HG02623 (cell line): ENCODE measurements around the gene ECI2.

Experiments used
- ATAC-seq: cut with Tn5 transposase; IDR thresholded peaks from one replicate; pipeline ENCODE4 v1.9.1; 2021; ENCODE audit warnings: moderate library complexity; ENCODE audit not compliant: unreplicated experiment

ECI2 gene

GRCh38 chr6:4134841-4135664 is at the start of gene ECI2:
Gene ECI2, minus strand, starts transcription at chr6:4135575. Its CDS starts 15 bp downstream, at chr6:4135560.
- peak; percentile 43 for ATAC-seq

DNA sequence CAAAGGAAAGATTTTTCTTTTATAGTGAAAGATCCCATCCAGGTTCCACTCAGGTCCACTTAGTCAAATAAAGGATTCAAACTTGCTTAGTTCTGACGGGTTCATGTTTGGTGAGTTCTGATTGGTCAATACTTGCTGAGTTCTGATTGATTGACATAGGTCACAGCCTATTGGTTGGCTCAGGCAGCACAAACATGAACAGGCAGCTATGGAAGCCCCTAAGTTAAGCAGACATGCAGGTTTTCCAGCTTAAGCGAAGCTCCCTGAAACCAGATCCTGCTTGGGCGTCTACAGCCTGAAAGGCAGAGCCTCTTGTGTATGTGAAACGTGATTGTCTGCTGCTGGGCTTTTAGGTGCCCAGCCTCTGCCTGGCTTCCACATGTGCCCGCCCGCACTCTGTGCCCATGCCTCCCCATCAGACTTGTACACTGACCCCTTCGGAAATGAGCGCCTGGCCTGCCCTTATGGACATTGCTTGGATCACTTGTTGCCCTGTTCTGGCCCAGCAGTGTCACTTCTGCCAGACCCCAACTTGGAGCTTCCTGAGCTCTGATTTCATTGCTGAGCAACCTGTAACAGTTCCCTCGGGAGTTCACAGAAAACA is 45.4 kb upstream of the ECI2 start:
- ATAC-seq, result no peak

DNA sequence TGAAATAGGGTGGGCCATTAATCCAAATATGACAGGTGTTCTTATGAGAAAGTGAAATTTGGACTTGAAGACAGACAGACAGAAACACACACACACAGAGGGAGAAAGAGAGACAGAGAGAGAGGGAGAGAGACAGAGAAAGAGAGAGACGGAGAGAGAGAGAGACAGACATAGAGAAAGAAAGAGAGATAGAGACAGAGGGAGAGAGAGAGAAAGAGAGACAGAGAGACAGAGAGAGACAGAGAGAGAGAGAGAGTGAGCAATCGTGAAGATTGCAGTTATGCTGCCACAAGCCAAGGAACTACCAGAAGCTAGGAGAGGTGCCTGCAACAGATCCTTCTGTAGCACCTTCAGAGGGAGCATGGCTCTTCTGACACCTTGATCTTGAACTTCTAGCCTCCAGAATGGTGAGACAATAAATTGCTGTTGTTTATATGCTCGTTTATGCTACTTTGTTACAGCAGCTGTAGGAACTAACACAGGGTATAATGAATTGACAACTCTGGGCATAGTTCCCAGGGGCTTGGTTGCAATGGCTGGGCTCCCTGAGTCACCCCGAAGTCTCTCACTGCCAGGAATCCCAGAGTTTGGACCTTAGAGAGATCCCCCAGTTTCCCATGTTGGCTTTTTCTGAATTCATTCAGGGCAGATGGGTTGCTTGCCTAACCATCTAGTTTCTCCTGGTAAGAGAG is 44.7 kb upstream of the ECI2 start:
- ATAC-seq, result no peak

- ATAC-seq, result no peak
These were observed 43.5 kb upstream of the ECI2 start for GRCh38 chr6:4178737-4179333.

DNA sequence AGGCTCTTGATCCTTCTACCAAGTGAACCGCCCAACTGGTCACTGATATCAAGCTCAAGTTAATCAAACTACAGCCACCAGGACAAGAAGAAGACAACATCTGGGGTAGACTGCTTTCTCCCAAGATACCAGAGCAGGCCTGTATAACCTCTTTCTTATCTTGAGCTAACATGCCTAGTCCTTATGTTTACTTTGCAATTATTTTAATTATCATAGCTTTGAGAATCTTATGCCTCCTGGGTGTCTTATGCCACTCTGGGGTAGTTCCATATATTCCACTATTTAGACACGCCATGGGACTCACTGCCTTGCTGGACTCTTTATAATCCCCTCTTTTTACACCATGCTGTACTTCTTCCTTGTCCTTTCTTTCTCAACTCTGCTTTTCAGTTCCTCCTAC is 41.5 kb upstream of the ECI2 start:
- no peak for ATAC-seq

- ATAC-seq, result no peak
These were observed 38.7 kb upstream of the ECI2 start for GRCh38 chr6:4174042-4174441.

DNA sequence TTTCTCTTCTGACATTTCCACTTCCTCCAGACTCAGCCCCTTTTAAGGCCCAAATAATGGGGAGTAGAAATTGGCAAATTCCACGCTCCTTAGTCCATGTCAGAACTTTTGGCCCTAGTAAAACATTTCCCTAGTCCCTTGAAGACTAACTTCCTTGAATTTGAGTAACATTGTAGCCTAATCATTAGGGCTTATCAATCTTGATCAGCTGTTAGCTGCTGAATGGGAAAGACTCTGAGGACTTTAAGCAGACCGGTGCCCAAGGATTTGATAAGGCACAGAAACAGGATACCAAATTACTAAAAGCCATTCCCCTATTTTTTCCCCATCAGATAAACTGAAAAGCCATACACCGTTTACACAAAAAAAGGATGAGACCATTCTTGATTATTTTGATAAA is 37.0 kb upstream of the ECI2 start:
- no peak for ATAC-seq

- no peak for ATAC-seq
These were observed 34.9 kb upstream of the ECI2 start for GRCh38 chr6:4170297-4170696.

GRCh38 chr6:4169028-4169789 is 33.8 kb upstream of the ECI2 start:
- no peak for ATAC-seq

GRCh38 chr6:4167833-4168232 is 32.5 kb upstream of the ECI2 start:
- ATAC-seq, result no peak

DNA sequence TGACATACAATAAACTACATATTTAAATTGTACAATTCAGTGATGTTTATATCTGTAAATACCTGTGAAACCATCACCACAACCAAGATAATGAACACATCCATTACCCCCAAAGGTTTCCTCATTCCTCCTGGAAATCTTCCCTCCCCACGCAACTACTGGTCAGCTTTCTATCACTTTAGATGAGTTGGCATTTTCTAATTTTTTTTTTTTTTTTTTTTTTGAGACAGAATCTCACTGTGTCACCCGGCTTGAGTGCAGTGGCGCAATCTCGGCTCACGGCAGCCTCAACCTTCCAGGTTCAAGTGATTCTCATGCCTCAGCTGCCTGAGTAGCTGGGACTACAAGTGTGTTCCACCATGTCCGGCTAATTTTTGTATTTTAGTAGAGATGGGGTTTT is 31.7 kb upstream of the ECI2 start:
- ATAC-seq, result no peak

DNA sequence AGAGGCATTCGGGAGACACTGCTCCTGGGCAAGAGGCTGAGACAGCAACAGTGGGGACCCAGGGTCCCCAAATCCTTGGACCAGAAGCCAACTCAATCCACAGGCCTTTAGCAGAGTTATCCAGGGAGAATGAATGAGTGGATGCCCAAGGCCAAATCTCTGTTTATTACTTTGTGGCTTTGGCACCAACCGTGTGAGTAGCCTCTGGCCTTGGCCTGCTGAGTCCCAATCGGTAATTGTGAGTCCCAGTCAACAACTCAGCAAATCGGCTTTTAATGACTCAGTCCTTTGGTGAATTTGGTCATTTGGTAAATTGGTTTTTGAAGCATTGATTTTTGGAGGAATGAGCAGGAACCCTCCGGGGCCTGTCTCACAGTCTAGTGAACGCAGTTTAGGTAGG is 29.1 kb upstream of the ECI2 start:
- ATAC-seq, result no peak

DNA sequence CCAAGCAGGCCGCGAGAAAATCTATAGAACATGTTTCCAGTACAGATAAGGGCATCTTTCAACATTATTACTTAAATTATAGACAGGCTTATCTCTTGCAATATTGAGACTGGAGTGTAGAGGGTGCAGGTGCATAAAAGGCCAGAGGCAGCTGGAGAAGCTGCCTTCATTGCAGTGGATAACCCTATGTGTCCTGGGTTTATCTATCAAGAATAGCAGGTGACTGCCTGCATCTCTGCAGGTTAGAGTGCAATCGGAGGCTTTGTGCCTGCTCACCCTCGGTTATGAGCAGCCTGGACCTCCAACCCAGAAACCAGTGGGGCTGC is 28.7 kb upstream of the ECI2 start:
- no peak for ATAC-seq

GRCh38 chr6:4163408-4164116 is 28.2 kb upstream of the ECI2 start:
- ATAC-seq, result no peak

DNA sequence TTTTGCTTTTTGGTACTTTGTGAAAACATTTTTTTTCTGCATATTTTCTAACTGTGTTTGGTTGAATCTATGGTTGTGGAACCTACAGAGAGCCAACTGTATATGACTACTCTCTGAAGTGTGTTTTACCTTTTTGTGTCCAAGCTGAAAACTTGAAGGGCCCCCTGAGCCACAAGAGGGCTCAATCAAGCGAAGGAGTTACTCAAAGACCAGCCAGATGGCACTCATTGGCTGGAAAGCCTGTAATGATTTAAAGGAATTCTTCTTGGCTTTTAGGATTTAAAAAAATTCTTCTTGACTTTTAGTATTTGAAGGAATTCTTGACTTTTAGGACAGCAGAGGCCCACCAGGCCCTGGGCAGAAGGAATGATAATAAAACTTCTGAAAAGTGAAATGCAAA is 27.0 kb upstream of the ECI2 start:
- ATAC-seq, result no peak

DNA sequence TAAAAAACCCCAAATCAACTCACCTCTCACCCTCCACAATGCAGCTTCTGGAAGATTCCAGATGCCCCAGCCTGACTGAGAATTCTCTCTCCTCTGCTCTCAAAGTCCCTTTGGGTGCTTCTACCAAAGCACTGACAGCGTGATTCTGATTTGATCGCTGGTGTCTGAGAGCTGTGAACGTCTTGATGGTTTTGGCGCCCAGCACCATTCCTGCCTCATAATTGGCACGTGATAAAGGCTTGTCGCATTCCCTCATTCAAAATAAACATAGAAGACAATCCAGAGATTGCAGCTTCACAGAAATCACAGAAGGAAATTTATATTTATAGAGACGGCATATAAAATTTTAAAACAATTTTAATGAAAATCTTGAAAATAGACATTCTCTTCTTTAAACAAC is 24.1 kb upstream of the ECI2 start:
- ATAC-seq, result no peak

DNA sequence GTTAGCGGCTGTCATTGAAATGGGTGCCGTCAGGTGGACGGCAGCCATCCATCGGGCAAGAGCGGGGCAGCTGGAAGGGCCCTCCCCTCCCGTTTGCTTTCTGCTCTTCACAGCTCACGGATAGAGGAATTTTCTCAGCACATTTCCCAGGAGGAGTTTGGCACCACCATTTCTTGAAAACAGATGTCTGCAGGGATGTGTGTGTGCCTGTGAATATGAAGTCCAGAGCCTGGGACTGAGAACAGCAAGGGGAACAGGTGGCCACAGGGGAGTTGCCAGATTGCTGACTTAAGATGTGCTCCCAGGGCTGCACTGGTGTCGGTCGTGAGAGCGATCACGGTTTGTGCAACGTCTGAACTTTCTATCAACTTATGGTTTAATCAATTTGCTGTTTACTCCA is 22.1 kb upstream of the ECI2 start:
- no peak for ATAC-seq

DNA sequence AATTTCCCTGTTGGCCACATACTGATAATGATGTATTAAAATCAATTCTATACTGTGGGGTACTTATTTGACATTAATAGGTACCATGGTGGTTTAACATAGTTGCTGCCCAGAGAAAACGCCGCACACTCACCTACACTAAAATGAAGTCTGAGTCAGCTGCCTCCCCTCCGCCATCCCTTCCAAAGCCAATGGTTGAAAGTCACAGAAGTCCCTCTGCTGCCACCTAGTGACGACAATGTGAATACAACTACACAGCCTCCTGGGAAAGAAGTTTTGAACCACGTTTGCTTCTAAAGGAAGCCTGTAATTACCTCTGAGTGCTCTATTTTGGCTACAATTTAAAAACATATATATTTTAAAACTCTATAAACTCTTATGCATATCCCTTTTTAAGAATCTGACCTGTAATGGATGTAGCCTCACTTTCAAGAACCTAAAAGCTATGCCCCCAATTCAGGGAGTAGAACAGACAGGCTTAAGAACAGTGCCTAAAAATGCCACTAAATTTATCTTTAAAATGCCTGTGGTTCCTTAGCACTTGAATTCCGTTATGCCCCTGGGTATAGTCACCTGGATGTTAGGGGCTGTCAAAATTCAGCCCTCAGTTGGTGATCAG is 20.6 kb upstream of the ECI2 start:
- ATAC-seq, result no peak

DNA sequence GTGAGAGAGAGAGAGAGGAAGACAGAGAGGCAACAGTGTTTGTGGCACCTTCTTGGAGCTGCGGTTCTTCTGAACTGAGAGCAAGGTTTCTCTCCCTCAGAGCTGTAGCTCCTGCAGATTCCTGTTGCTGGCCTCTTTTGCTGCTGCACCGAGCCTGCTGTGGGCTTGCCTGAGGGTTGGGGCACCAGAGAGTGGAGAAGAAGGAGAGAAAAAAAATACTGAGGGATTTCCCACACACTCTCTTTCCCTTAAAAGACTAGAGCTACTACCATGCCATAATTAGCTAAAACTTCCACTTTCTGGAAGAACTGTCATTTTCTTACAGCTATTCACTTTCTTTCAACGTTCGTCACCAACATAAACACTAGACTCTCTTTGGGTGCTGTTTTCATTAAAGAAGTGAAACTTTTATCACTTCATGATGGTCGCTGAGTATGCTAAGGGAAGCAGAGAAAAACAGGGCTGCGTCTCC is 18.2 kb upstream of the ECI2 start:
- no peak for ATAC-seq

DNA sequence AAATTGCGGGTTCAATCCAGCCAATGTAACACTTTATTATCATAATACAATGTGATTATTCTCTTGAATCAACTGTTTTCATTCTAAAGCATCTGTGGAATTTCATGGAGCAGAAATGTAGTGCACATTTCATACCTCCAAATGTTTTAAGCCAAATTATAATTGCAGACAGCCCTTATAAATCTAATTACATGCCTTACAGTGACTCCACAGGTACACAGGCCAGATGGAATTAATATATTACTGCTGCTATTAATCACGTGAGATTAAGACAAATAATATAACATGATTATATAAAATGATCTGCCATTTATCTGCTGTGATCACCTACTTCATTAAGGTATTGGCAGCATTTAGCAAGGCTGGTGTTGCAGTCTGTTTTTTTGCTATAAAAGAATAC is 9.7 kb upstream of the ECI2 start:
- no peak for ATAC-seq
